Measurements from ENCODE around the gene PTHLH.

PTHLH gene

DNA sequence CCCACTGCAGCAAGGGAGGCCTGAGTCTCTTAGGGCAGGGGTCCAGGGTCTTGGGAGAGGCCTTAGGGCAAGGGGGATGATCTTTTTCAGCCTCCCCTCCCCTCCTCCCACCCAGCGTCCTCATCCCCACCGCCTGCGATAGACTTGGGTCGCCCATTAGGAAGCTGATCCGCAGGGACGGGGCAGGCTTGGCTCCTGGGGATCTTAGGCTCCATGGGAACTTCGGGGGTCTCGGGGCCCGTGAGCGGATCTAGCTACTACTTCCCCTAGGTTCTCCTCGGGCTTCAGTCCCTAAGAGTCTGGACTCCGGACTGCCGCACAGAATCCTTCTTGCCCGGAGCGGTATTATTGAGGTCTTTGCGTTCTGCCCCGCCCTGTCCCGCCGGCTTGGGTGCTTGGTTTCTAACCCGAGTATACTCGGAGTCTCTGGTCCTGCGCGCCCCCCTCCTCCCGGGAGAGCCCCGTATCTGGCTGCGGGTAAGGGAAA lies 2.2 kb upstream of the PTHLH start:
- DNase-seq (ENCODE audit: low spot score), result no peak

DNA sequence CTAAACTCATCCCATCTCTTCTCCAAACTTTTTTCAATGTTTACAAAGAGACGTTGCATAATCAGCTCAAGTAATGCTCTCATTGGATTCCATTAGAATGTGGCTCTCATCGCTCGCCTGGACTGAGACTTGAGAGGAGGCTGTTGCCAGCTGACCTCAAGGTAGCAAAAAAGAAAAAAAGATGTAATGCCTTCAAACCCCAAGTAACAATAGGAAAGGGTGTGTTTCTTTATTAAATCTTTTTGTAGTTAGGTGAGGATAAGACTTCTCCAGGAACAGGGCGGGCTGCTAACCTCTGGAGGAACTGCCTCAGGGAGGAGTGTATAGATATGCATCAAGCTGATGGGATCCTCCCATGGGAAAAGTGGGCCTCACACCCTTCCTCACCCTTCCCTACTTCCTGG lies 956 bp upstream of the PTHLH start:
- no peak for DNase-seq (ENCODE audit: low spot score)

DNA sequence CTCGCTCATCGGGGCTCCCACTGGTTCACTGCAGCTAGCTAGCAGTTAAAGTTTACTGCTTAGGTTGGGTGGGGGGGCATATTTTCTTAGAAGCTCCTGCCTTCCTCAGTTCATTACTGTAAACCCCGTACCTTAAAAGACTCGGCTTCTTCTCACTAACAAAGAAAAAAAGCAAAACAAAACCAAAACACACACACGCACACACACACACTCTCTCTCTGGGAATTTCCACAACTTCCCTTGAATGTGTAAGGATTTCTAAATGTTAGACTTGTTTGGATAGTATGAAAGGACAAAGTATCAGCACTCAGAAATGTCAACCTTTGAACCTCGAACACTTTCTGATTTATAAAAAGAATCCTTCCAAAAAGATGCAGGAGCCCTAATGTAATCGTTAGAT lies 927 bp downstream of the PTHLH start:
- DNase-seq (ENCODE audit: low spot score), result no peak

DNA sequence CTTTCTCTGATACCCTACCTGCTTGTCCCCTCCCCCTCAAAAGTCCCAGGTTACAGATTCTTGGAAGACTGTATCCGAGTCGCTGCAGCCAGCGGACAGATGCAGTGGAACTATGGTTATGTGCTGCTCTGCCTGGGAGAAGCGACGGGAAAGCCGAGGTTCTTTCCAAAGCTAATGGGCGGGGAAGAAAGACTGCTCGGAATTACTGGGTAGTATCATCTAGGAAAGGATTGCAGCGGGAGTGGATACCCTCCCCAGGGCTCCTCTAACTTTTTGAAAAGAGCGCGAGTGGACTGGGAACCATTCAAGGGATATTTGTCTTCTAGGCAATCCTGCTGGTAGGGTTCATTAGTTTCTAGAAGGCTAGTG lies 1.4 kb downstream of the PTHLH start:
- no peak for DNase-seq (ENCODE audit: low spot score)

DNA sequence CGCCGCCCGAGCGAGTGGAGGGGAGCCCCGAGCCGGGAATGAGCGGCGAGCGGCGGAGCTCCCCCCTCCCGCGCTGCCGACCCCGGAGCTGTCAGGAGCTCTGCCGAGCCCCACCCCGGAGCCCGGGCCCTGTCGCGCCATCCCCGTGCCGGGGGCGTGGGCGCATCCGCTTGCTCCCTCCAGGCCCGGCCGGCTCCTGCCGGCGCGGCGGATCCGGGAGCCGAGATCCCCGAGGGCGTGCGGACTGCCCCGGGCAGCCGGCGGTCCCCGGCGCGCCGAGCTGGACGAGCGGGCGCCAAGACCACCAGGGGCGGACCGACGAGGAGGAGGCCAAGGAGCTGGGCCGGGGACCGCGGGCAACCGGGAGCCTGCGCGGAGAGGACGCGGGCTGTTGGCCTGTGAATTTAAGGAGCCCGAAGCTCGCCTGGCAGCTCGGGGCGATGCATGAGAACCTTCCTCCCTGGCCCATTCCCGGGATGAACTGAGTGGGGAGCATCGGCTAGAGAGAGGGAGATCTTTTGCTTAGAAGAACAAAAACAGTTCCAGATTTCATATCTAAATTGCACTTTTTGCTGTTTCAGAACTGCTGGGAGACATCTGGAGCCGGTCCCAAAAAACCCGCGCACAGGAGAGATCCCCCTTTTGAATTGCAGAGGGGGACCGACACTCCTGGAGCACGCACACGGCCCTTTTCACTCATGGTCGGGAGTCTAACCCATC lies 2.0 kb downstream of the PTHLH start:
- no peak for DNase-seq (ENCODE audit: low spot score)

DNA sequence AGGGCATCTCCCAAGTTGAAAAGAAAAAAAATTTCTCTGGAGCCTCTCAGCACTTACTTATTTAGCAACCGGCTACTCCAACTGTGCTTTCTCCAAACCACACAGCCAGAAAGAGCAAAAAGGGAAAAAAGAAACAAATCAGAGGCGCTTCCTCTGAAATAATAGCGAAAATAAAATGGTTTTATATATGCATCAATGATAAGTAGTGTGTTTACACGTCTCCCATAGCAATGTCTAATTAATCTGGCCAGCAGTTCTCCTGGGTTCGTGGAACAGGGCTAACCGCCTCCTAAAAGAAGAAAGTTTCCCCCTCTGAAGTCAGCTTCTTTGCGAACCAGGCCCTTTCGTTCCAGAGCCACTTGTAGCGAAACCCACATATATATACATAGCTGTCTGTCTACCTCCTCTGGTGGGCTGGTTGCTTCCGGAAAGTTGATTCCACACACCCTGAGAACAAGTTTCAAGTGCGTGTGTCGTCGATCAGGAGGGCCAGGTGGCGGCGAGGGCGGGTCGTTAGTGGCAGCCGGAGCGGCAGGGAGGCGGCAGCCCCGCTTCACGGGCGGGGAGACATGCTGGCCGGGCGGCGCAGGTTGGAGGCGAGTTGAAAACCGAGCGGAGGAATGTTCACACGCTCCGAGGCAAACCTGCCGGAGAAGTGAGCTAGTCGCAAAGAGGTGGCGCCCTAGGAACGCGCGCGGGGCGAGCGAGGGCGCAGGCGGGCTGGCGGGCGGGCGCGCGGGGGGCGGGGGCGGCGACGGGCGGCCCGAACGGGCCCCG lies 2.7 kb downstream of the PTHLH start:
- DNase-seq (ENCODE audit: low spot score), result no peak

DNA sequence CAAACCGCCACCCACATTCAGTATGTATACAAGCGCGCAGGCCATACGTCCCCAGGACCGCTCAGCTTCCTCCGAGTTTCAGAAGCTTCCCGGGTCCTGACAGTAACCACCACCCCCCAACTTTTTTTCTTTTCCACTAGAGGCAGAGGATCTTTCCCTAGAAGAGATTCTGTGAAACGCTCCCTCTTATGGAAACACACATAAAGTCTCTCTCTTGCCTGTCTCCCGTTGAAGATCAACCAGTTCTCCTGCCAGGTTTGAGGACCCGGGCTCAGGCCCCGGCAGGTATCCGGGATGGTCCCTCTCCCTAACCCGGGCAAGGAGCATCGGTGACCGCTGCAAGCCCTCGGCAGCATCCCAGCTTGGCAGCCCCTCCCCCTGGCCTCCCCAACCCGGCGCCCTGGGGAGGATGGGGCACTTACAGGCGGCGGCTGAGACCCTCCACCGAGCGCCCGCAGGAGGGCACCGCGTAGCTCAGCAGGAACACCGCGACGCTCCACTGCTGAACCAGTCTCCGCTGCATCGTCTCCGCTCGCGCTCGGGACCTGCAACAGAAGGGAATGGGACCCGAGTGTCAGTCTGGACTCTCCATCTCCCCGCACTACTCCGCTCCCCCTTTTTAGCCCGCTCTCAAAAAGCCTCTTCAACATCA lies 3.4 kb downstream of the PTHLH start:
- no peak for DNase-seq (ENCODE audit: low spot score)

DNA sequence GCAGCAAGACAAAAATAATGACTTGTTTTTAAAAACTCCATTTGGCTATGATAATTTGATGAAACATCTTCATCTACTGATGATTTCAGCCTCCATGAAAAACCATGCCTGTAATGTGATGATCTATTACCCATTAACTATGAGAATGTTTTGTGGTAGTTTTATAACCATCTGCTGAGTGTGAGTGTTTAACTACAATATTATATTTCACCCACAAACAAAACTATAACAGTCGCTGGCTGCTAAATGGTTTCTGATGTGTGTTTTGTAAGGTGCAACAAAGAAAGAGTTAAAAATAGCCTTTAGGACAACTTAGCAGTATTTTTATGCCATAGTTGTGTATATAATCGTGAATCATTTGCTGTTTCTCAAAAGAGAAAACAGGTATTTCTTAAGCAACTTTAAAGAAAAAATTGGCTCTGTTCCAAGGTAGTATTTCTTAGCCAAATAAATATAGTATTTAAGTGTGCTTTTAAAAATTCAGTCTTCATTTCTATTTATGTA lies 4.9 kb downstream of the PTHLH start:
- DNase-seq (ENCODE audit: low spot score), result no peak

DNA sequence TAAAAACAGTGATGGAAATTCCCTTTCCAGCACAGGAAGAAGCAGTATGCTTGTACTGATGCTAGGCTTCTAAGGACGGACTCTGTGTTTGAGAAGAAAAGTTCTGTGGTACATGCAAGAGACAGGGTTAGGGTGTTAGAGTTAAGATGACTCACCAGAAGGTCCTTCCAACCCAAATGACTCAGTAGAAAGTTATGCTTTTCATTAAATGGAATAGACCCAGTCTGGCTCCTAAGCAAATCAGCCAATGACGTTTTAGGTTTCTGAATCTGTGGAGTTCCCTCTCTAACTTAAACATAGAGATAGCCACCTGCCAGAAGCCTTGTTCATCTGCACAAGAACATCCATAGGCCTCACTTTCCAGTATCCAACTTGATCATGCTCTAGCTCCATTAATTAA lies 5.7 kb downstream of the PTHLH start:
- DNase-seq (ENCODE audit: low spot score), result no peak

DNA sequence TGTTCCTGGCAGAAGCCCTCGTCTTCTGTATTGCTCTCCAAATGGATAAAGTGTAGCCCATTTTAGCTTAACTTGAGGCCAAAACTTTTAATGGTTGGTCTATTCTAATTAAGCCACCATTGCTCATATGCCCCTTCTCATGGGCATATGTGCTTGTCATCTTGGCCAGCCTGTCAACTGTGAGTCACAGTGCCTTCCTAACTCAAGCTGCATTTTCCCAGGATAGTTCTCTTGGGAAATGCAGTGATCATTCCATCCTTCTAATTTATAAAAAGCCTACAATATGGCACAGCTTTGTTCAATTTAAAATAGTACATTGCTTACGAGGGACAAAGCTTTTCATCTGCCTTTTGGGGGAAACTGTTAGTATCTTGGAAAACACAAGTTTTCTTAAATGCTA lies 6.6 kb downstream of the PTHLH start:
- DNase-seq (ENCODE audit: low spot score), result no peak

DNA sequence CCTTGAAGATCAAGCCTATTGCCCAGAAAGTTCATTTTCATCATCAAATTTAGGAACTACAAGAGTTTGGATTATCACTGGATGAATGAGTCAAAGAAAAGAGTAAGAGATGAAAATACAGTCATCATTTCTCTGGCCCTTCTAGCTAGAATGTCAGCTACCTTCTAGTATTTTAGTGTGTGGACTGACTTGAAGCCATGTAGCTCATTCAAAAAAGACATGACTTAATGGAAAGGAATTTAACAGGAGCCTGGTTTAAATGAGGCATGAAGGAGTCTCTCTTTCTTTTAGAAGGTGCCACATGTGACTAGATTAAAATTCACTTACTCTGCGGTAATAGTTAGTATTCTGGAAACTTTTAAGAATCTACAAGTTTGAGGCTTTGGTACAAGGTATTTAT lies 7.1 kb downstream of the PTHLH start:
- DNase-seq (ENCODE audit: low spot score), result no peak

DNA sequence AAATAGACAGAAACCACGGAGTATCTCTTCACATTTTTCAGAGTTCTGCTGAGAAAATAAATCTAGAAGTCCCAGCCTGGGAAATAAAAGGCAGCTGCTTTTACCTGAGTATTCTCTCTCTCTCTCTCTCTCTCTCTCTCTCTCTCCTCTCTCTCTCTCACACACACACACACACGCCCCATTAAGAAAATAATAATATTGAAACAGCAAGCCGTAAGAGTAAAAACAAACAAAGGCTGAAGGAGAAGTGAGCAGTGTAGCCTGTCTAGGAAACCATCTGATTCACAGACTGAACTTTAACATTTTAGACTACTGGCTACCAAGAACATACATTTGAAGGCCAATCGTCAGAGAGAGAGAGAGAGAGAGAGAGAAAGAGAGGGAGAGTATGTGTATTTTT lies 8.4 kb downstream of the PTHLH start:
- DNase-seq (ENCODE audit: low spot score), result no peak

DNA sequence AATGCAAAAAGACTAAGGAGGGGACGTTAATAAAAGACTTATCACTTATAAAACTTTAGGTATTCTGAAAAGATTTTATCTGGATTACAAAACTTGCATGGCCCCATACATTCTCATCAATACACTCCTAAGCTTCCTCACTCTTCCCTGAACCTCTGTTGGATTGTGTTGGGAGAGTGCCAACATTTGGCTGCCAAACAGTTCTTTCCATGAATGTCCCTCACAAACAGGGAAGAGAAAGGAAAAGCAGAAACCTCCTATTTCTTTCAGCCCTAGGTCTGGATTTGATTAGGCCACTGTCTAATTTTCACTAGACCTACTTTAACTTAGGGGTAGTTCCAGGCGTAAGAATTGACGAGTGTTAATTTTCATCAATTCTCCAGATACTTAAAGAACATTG lies 11.7 kb downstream of the PTHLH start:
- no peak for DNase-seq (ENCODE audit: low spot score)

DNA sequence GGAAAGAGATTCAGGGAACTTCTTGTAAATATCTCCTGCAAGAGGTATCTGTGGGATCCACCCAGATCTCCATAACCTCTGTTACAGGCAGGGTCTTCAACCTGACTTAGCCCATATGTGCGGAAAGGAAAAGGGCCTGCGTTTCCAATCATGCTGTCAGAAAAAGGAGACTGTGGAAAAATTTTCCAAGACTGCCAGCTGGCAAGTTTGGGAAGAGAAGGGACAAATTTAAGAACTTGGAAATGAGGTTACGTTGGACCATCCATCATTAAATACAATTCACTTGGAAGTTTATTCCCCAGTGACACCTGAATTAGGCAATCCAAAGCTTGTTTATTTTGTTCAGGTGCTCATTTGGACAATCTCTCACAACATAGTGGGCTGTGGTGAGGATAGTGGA lies 13.9 kb downstream of the PTHLH start:
- no peak for DNase-seq (ENCODE audit: low spot score)

DNA sequence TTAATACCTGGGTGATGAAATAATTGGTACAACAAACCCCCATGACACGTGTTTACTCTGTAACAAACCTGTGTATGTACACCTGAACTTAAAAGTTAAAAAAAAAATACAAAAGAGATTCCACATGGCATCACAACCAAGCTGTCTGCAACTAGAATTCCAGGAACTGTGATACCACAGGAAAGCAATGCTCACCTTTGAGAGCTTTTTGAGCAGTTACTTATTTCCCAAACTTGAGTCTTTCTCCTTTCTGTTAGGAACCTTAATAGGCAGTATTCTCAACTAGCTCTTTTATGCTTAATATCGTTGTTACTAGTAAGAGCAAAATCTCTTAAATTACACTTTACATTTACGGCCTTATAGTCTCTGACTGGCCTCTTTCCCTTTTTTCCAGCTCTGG lies 15.2 kb downstream of the PTHLH start:
- no peak for DNase-seq (ENCODE audit: low spot score)

DNA sequence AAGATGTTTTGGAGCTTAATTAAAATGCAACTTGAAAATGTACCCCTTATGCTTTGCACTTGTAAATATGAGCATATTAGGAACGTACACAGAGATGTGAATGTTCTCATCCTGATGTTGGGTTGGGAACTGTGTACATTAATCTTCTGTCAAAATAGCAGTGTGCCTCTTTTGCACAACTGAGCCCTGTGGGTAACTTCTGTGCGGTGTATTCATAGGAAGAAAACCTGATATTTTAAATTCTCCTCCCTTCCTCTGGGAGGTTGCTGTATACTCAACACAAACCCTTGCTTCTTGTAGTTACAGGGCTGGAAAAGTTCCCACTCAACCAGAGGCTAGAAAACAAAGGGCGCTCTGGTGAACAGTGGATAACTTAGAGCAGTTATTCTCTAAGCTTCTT lies 18.7 kb downstream of the PTHLH start:
- DNase-seq (ENCODE audit: low spot score), result no peak

DNA sequence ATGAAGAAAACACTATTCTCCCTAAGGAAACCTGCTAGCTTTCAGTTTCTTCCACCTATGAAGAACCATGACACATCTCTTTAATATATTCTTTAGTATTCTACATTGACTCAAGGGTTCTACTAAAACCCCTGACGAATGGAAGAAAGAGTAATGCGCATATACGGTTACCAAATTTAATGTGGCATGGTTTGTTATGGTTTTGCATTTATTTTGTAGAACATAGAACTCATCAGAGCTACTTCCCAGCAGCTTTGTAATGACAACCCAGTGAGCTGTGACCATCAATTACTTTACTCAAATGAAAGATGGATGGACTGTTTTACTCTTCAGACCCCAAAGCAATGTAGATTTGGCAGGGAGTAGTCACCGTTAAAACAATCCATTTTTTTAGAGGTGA lies 19.2 kb downstream of the PTHLH start:
- no peak for DNase-seq (ENCODE audit: low spot score)

DNA sequence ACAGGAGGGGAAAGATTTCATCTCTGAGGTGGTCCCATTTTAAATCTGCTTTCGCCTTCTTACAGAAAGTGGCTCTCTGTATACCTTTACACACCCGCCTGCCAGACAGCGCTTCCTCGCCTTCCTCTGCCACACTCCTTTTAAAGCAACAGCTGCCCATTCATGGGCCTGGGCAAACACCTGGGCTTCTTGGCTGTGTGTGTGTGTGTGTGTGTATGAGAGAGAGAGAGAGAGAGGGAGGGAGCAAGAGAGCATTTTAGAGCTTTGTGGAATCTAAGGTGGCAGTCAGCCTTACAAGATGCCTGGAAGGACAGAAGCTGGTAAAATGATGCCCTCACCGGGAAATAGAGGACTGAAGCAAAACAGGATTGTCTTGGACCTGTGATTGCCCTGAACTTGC lies 20.0 kb downstream of the PTHLH start:
- DNase-seq (ENCODE audit: low spot score), result no peak

DNA sequence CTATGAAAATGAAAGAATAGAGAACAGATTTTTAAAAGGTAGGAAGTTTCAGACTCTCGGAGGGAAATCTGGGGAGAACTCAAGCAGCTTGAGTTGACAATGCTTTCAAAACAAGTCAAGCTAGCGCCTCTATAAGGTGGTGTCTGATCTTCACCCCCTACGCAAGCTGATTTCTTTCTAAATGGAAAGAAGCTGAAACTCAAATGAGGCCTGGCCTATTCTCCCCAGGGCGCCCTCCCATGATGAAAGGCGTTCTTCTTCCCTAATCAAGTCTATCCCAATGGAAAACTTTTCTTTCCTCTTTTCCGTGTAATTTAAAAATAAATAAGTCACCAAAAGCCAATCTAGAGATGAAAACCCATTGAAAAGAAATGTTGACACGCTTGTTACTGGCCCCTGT lies 20.6 kb downstream of the PTHLH start:
- no peak for DNase-seq (ENCODE audit: low spot score)

DNA sequence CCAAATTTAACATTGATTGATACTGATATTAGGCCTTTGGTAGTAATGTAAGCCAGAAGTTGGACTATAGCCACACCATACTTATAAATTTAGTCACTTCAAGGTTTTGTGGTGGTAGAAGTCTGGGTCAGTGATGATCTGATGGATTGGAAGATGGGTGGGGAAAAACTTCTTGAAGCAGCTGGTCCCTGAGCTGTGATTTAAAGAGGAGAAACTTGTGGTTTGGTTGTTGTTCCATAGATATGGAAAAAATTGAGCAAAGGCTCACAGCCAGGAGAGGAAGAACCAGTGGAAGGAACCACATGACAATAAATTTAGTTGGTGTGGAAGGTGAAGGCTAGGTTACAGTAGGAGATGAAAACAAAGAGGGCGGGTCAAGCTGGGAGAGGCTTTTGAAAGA lies 26.1 kb downstream of the PTHLH start:
- no peak for DNase-seq (ENCODE audit: low spot score)

DNA sequence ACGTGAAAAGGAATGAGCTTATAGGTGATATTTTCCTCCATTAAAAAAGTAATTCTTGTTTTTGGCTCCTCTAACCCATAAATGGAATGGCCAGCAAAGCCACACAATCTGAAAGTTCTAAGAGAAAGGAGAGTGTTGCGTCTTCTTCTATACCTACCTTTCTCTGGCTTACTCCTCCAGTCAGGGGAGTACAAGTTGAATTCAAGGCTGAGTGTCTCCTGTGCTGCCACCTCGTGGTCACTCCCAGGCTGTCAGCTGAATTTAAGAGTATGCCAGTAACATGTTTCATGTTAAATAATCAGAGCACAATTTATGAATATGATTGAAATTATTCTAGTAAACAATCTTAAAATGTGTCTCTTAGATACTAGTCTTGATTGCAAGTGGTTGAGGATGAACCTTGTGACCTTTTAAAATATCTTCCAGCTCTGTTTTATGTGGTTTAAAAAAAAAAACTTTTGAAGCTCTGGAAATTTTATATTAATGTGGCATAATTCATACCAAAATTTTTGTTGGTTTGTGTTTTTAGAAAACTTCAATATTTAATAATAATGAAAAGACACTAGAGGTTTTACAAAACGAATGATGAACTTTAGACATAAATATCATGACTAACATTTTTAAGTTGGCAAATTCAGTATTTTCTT lies 31.7 kb downstream of the PTHLH start:
- peak; percentile 92 for DNase-seq (ENCODE audit: low spot score)

DNA sequence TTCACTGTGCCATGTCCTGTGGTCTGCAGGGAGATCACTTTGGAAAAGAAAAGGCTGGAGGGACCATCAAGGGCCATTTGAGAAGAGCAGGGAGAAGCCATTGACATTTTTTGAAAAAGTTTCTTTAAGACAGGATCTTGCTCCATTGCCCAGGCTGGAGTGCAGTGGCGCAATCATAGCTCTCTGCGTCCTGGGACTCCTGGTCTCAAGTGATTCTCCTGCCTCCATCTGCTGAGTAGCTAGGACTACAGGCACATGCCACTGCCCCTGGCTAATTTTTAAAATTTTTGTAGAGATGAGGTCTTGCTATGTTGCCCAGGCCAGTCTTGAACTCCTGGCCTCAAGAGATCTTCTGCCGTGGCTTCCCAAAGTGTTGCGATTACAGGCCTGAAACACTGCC lies 32.3 kb downstream of the PTHLH start:
- no peak for DNase-seq (ENCODE audit: low spot score)

DNA sequence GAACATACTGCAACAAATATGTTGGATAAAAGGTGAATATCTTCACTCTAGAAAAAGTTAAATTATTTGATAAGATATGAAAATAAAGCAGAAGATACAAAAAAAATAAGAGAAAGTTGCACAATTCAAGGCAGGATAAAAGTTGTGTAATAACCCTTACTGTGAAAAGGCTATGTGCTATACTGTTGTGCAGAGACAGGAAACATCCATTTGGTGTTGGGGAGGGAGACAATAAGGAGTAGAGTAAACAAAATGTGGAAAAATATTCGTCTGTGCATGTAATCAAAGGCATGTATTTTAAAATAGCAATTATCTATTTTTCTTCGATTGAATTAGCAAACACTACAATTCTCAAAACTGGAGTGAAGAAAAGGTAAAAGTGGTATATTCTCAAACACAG lies 34.8 kb downstream of the PTHLH start:
- DNase-seq (ENCODE audit: low spot score), result no peak

Data from NAMALWA (cell line).